ENCODE data around the gene GOLGA6D.
"Not testable (repeated sequence)": the region's sequence is repeated elsewhere in the genome, so short reads cannot be mapped to it uniquely, and the experiment has no call there.

- TF ChIP-seq CTCF (conservative IDR thresholded peaks at IDR 0.05 in 1 of 2, IDR thresholded peaks at IDR 0.05 in 1 of 2; ENCODE audit: extremely low read depth in 1 of 2, insufficient read depth in 1 of 2, low read depth in 1 of 2, low read length in 2 of 2); EZH2 (IDR thresholded peaks at IDR 0.05; ENCODE audit: borderline replicate concordance, low read length): not testable (repeated sequence)
These were observed 36.7 kb downstream of the GOLGA6D start for GRCh38 chr15:75319231-75319897.
